Measurements from ENCODE around the gene HAP1. TPM values are rescaled to one million over a fixed set of nuclear protein-coding genes. Genes with fewer than 3 reads are reported as not detected.
A peak's percentile ranks its signal among the peaks of the same experiment; 100 is the strongest.
"Not testable (repeated sequence)": the region's sequence is repeated elsewhere in the genome, so short reads cannot be mapped to it uniquely, and the experiment has no call there.

HAP1 gene
- total RNA-seq, 1 donor from 2014 or later: 0.45 TPM

DNA sequence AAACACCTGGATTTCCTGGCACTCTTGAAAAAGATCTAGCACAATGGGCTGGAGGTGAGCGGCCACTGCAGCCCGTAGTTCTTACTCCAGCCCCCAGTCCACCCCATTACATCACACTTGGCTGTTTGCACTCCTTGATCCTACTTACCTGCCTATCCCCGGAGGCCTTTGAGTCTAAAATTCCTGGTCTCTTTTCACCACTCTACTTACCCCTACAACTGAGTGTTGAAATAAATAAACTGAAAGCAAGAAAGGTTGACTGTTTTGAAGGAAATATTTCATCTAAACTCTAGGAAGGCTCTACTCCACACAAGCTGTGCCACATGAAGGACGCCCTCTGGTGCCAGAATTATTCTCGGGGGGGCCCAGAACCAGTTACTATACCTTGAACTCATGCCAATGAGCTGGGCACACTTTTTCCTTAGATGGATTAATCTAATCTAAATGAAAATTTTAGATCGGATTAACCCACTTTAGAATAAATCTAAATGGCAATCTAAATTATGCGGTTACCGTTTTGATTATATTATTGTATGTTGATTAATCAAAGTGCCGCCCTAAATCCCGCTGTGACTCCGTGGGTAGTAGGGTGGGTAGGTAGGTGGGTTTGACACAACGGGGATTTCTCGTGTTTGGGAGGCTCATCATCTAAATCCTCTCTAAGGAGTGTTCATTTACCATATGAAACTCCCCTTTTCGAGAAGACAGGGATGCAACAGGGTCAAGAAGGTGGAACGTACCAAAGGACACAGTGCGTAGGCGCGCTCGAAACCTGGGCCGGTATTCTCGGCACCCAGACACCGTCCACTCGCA lies 46.4 kb downstream of the HAP1 start:
- peaks cover 22% of the 10 kb centered on the region for H3K36me3 Mint-ChIP-seq
- H3K27me3 Mint-ChIP-seq (ENCODE audit: low read depth): no peaks in the 10 kb centered on the region
- H3K27ac Mint-ChIP-seq: peak overlapping the region; percentile 100
- peaks cover 25% of the 10 kb centered on the region for H3K4me1 Mint-ChIP-seq
- peak overlapping the region; percentile 92 for H3K4me3 Mint-ChIP-seq
- TF ChIP-seq, protein P1, sequence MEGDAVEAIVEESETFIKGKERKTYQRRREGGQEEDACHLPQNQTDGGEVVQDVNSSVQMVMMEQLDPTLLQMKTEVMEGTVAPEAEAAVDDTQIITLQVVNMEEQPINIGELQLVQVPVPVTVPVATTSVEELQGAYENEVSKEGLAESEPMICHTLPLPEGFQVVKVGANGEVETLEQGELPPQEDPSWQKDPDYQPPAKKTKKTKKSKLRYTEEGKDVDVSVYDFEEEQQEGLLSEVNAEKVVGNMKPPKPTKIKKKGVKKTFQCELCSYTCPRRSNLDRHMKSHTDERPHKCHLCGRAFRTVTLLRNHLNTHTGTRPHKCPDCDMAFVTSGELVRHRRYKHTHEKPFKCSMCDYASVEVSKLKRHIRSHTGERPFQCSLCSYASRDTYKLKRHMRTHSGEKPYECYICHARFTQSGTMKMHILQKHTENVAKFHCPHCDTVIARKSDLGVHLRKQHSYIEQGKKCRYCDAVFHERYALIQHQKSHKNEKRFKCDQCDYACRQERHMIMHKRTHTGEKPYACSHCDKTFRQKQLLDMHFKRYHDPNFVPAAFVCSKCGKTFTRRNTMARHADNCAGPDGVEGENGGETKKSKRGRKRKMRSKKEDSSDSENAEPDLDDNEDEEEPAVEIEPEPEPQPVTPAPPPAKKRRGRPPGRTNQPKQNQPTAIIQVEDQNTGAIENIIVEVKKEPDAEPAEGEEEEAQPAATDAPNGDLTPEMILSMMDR (IDR thresholded peaks at IDR 0.05; ENCODE audit: unreplicated experiment): no peak
- DNase-seq (ENCODE audit: low spot score in 2 of 2, unreplicated experiment in 2 of 2): no peak
- peaks cover 3% of the 10 kb centered on the region for H3K9me3 Mint-ChIP-seq

DNA sequence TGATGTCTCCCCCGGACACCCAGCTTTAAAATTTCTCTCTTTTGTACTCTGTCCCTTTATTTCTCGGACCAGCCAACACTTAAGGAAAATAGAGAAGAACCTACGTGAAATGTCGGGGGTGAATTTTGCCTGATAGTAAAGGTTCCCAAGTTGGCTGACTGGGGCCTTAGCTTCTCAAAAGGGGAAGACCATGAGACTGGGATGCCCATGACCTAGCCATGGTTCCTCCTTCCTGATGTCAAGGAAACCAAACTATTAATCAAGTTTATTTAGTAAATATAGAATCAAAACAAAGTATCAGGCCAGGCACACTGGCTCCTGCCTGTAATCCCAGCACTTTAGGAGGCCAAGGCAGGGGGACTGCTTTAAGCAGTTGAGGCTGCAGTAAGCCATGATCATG lies 48.2 kb downstream of the HAP1 start:
- TF ChIP-seq, protein P1 (IDR thresholded peaks at IDR 0.05; ENCODE audit: unreplicated experiment): no peak
- no peaks in the 10 kb centered on the region for H3K27me3 Mint-ChIP-seq (ENCODE audit: low read depth)
- peaks cover 29% of the 10 kb centered on the region for H3K4me1 Mint-ChIP-seq
- H3K4me3 Mint-ChIP-seq: no peak overlapping the region
- no peak overlapping the region for H3K27ac Mint-ChIP-seq
- H3K9me3 Mint-ChIP-seq: peaks cover 3% of the 10 kb centered on the region
- DNase-seq (ENCODE audit: low spot score in 2 of 2, unreplicated experiment in 2 of 2): no peak
- peaks cover 15% of the 10 kb centered on the region for H3K36me3 Mint-ChIP-seq

DNA sequence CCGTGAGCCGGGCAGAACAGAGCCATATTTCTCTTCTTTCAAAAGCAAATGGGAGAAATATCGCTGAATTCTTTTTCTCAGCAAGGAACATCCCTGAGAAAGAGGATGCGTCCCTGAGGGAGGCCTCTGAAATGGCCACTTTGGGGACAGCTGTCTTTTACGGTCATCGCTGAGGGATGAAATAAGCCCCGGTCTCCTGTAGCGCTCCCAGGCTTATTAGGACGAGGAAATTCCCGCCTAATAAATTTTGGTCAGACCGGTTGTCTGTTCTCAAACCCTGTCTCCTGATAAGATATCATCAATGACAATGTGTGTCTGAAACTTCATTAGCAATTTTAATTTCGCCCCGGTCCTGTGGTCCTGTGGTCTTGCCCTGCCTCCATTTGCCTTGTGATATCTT lies 48.7 kb downstream of the HAP1 start:
- not testable (repeated sequence) for H3K27me3 Mint-ChIP-seq (ENCODE audit: low read depth); H3K27ac Mint-ChIP-seq; H3K4me3 Mint-ChIP-seq; DNase-seq (ENCODE audit: low spot score in 2 of 2, unreplicated experiment in 2 of 2); H3K9me3 Mint-ChIP-seq; H3K36me3 Mint-ChIP-seq
- peaks cover 29% of the 10 kb centered on the region for H3K4me1 Mint-ChIP-seq

DNA sequence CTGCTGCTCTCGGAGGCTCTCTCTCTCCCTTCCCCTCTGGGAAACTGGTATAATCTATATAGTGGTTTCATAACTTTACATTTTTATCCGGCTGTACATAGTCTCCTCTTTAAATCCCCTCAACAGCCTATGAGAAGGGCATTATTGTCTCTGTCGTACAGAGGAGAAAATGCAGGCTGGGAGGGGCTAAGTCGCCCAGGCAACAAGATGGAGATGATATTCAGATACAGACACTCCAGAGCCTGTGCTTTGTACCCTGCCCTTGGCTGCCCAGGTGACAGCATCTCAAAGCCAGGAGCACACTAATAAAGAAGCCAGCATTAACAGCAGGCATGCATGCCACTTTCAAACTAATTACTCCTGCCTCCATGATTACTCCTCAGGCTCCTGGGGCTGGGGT lies 50.4 kb downstream of the HAP1 start:
- H3K27ac Mint-ChIP-seq: peak overlapping the region; percentile 60
- no peak for DNase-seq (ENCODE audit: low spot score in 2 of 2, unreplicated experiment in 2 of 2)
- no peaks in the 10 kb centered on the region for H3K36me3 Mint-ChIP-seq
- H3K4me3 Mint-ChIP-seq: no peak overlapping the region
- TF ChIP-seq, protein P1 (IDR thresholded peaks at IDR 0.05; ENCODE audit: unreplicated experiment): no peak
- H3K27me3 Mint-ChIP-seq (ENCODE audit: low read depth): no peaks in the 10 kb centered on the region
- peaks cover 3% of the 10 kb centered on the region for H3K9me3 Mint-ChIP-seq
- H3K4me1 Mint-ChIP-seq: peaks cover 22% of the 10 kb centered on the region

DNA sequence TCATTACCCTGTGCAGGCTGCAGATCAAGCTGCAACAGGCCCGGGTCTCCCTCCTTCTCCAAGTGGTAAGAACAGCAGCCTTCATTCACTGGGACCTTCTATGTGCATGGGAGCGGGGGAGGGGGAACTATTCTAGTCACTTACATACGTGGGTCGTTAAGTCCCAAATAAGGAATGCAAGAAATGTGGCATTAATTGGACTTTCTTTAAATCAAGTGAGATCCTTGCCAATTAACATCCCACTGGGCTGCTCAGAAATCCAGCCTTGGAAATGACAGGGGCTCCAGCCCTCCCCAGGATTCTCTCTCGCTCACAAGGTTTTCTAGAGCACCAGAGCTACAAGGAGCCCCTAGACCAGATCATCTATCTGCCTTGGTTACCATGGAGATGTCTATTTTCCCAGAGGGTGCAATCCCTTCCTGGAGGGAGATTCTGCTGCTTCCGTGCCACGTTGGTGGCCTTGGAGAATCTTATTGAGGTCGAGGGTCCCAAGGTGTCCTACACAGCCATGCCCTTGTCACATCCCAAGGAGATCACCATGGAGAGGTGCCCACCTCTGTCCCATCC lies 50.9 kb downstream of the HAP1 start:
- Mint-ChIP-seq H3K27ac (peak overlapping the region; percentile 60), H3K4me1 (peaks cover 25% of the 10 kb centered on the region), H3K9me3 (peaks cover 4% of the 10 kb centered on the region), H3K4me3 (no peak overlapping the region), H3K36me3 (no peaks in the 10 kb centered on the region), H3K27me3 (ENCODE audit: low read depth) (no peaks in the 10 kb centered on the region)
- TF ChIP-seq, protein P1 (IDR thresholded peaks at IDR 0.05; ENCODE audit: unreplicated experiment): no peak
- DNase-seq (ENCODE audit: low spot score in 2 of 2, unreplicated experiment in 2 of 2): no peak

DNA sequence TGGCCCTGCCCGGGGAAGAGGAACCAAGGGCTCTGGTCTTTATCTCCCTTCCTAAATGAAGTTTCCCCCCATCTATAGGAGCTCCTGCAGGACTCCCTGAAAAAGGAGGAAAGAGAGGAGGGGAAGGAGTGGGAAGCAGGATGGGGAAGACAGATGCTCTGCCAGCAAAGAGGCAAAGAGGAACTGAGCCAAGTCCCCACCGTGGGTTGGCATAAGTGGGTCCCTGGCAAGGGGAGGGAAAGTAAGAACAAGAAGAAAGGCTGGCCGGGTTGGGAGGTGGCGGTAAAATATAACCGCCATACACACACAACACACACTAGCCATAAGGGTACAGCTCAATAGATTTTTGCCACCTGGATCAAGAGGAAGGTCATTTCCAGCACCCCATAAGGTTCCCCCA lies 51.8 kb downstream of the HAP1 start:
- DNase-seq (ENCODE audit: low spot score in 2 of 2, unreplicated experiment in 2 of 2): no peak
- Mint-ChIP-seq H3K4me1 (peaks cover 23% of the 10 kb centered on the region), H3K27me3 (ENCODE audit: low read depth) (no peaks in the 10 kb centered on the region), H3K36me3 (no peaks in the 10 kb centered on the region), H3K4me3 (no peak overlapping the region), H3K27ac (no peak overlapping the region), H3K9me3 (peaks cover 9% of the 10 kb centered on the region)
- TF ChIP-seq, protein P1 (IDR thresholded peaks at IDR 0.05; ENCODE audit: unreplicated experiment): no peak
